ENCODE results near the gene VPS13C. TPM values are rescaled to one million over a fixed set of nuclear protein-coding genes. Genes with fewer than 3 reads are reported as not detected.
A peak's percentile ranks its signal among the peaks of the same experiment; 100 is the strongest.

The VPS13C gene
- total and polyA plus RNA-seq, 2 experiments from 2014 or later = 6.7 to 60.9 TPM

DNA sequence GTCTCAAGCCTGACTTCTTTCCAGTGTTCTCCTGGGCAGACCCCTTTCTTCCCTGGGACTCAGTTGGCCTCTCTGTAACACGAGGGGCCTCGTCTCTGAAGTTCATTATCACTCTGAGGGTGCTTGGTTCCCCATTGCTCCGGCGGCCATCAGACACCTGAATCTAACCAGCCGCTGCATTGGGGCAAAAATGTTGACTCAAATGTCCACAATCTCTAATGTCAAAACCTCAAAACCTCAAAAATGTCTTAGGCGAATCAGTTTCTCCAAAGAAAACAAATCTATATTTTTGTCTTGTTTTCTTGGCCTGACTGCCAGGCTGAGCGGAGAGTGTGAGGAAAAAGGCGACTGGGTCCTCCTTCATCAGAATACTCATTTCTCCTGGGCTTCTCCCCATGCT lies 220.7 kb downstream of the VPS13C start:
- Histone ChIP-seq H3K9me2 (replicated peaks; ENCODE audit: insufficient read depth) (no peaks in the 10 kb centered on the region), H2AFZ (no peak overlapping the region), H4K20me1 (ENCODE audit: insufficient read depth, poor library complexity, severe bottlenecking) (no peaks in the 10 kb centered on the region), H3K27me3 (no peaks in the 10 kb centered on the region), H3K79me2 (no peaks in the 10 kb centered on the region), H3K4me1 (ENCODE audit: insufficient read depth) (no peaks in the 10 kb centered on the region), H3K4me3 (no peak overlapping the region), H3K4me2 (no peak overlapping the region), H3K9me3 (ENCODE audit: low read depth) (no peaks in the 10 kb centered on the region), H3K27ac (no peak overlapping the region), H3K36me3 (replicated peaks; ENCODE audit: insufficient read depth, low read depth) (no peaks in the 10 kb centered on the region)
- TF ChIP-seq CTCF (IDR thresholded peaks at IDR 0.05; ENCODE audit: poor library complexity) (no peak), EZH2 (IDR thresholded peaks at IDR 0.05; ENCODE audit: borderline replicate concordance) (no peak), EZH2phosphoT487 (IDR thresholded peaks at IDR 0.05; ENCODE audit: low read depth, severe bottlenecking, unreplicated experiment) (no peak)
- no peak for DNase-seq (ENCODE audit: low spot score)
- WGBS (ENCODE audit: low lambda C conversion rate, missing lambda C conversion rate) = 94% methylated on average over 8 of the region's 8 CpGs

GRCh38 chr15:61835496-61836106 lies 224.6 kb downstream of the VPS13C start:
- Histone ChIP-seq H3K79me2 (no peaks in the 10 kb centered on the region), H3K4me3 (no peak overlapping the region), H3K4me2 (peak overlapping the region; percentile 55), H3K9me3 (ENCODE audit: low read depth) (no peaks in the 10 kb centered on the region), H3K4me1 (ENCODE audit: insufficient read depth) (no peaks in the 10 kb centered on the region), H3K27me3 (no peaks in the 10 kb centered on the region), H3K36me3 (replicated peaks; ENCODE audit: insufficient read depth, low read depth) (no peaks in the 10 kb centered on the region), H2AFZ (no peak overlapping the region), H3K9me2 (replicated peaks; ENCODE audit: insufficient read depth) (no peaks in the 10 kb centered on the region), H3K27ac (no peak overlapping the region), H4K20me1 (ENCODE audit: insufficient read depth, poor library complexity, severe bottlenecking) (no peaks in the 10 kb centered on the region)
- no peak for TF ChIP-seq EZH2phosphoT487 (IDR thresholded peaks at IDR 0.05; ENCODE audit: low read depth, severe bottlenecking, unreplicated experiment)
- TF ChIP-seq CTCF (IDR thresholded peaks at IDR 0.05; ENCODE audit: poor library complexity) = peak; percentile 92
- no peak for TF ChIP-seq EZH2 (IDR thresholded peaks at IDR 0.05; ENCODE audit: borderline replicate concordance)
- DNase-seq (ENCODE audit: low spot score) = peak; percentile 73
- 12% methylated on average over 9 of the region's 9 CpGs for WGBS (ENCODE audit: low lambda C conversion rate, missing lambda C conversion rate)

- no peaks in the 10 kb centered on the region for H3K27me3 ChIP-seq
- H3K4me1 ChIP-seq (ENCODE audit: insufficient read depth) = no peaks in the 10 kb centered on the region
- no peaks in the 10 kb centered on the region for H3K9me2 ChIP-seq (replicated peaks; ENCODE audit: insufficient read depth)
- H4K20me1 ChIP-seq (ENCODE audit: insufficient read depth, poor library complexity, severe bottlenecking) = no peaks in the 10 kb centered on the region
- H3K27ac ChIP-seq = no peak overlapping the region
- 93% methylated on average over 9 of the region's 9 CpGs for WGBS (ENCODE audit: low lambda C conversion rate, missing lambda C conversion rate)
- no peak for DNase-seq (ENCODE audit: low spot score)
- no peak overlapping the region for H3K4me3 ChIP-seq
- TF ChIP-seq CTCF (IDR thresholded peaks at IDR 0.05; ENCODE audit: poor library complexity) (no peak), EZH2 (IDR thresholded peaks at IDR 0.05; ENCODE audit: borderline replicate concordance) (no peak), EZH2phosphoT487 (IDR thresholded peaks at IDR 0.05; ENCODE audit: low read depth, severe bottlenecking, unreplicated experiment) (no peak)
- no peaks in the 10 kb centered on the region for H3K36me3 ChIP-seq (replicated peaks; ENCODE audit: insufficient read depth, low read depth)
- H2AFZ ChIP-seq = no peak overlapping the region
- H3K79me2 ChIP-seq = no peaks in the 10 kb centered on the region
- no peaks in the 10 kb centered on the region for H3K9me3 ChIP-seq (ENCODE audit: low read depth)
- H3K4me2 ChIP-seq = peak overlapping the region; percentile 55
These were observed 225.2 kb downstream of the VPS13C start for GRCh38 chr15:61835029-61835428.

Data from hepatocyte (in vitro differentiated cells).